ENCODE data around the gene KRTAP10-5.
"Not testable (repeated sequence)": the region's sequence is repeated elsewhere in the genome, so short reads cannot be mapped to it uniquely, and the experiment has no call there.

The KRTAP10-5 gene

DNA sequence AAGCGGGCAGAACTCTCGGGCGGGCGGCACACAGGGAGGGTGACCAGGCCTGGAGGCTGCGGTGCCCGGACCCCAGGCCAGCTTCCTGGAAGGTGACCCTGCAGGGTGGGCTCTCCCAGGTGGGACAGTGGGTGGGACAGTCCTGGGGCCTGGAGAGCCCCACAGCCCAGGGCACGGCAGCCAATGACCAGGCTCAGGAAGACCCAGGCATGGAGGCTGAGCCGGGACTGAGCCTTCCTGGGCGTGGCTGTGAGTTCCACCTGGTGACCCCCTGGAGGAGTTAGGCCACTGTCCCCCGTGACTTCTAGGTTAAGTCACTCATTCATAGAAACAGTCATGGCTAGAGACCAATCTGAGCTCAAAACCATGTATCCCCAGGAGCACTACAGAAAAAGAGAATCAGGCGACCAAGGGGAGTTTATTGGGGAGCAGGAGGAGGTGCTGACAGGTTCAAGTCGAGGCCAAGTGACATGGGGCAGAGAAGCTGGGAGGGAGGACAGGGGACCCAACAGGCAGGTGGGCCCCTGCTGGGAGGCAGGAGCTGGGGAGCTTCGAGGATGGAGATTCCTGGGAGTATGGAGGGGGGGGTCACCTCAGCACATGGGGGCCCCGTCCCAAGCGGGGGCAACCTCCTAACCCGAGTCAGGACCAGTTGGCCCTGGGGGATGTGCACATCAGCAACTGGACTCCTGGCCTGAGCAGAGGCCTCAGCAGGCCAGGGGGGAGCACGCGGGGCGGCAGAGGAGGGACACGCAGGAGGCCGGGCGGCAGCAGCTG is 1.2 kb downstream of the KRTAP10-5 start:
- DNase-seq (ENCODE audit: insufficient read length, low spot score) (no peak), FAIRE-seq (no peak)
- TF ChIP-seq POLR2AphosphoS5 (IDR thresholded peaks at IDR 0.05; ENCODE audit: low read depth, low read length), result no peak
- TF ChIP-seq POU2F2 (IDR thresholded peaks at IDR 0.05; ENCODE audit: low read depth, low read length), result no peak

DNA sequence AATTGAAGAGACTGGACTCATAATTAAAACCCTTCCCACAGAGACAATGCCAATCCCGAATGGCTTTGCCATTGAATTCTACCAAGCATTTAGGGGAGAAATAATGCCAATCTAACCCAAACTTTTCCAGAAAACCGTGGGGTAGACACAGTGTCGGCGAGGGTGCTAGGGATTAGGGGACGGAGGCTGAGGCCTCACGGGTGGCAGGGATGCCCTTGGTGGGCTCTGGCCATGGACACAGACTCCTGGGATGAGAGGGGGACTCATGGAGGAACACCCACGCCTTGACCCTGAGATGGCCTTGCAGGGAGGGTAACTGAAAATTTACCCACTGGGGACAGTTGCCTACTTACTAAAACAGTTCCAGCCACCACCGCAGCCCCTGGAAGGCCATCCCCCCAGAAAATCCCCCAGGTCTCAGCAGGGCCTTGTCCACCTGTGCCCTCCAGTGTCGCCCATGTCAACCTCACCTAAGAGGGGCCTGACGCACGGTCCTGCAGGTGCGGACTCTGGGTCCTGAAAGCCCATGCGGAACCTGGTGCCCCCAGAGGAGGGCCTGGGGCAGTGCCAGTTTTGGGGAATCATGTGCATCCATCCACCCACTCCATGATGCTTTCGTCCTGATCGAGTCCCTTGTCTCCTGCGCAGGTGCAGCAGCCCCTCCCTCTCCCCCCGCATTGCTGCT is 1.9 kb downstream of the KRTAP10-5 start:
- no peak for DNase-seq (ENCODE audit: insufficient read length, low spot score)
- TF ChIP-seq POLR2A (IDR thresholded peaks at IDR 0.05; ENCODE audit: low read depth, low read length) (no peak), SPI1 (IDR thresholded peaks at IDR 0.05; ENCODE audit: low read depth, low read length) (no peak), POLR2AphosphoS5 (IDR thresholded peaks at IDR 0.05; ENCODE audit: low read depth, low read length) (no peak), PAX5 (IDR thresholded peaks at IDR 0.05; ENCODE audit: insufficient read depth, low read length, severe bottlenecking) (no peak), POU2F2 (IDR thresholded peaks at IDR 0.05; ENCODE audit: low read depth, low read length) (no peak), TAF1 (IDR thresholded peaks at IDR 0.05; ENCODE audit: low read depth, low read length) (no peak)
- FAIRE-seq, result no peak

DNA sequence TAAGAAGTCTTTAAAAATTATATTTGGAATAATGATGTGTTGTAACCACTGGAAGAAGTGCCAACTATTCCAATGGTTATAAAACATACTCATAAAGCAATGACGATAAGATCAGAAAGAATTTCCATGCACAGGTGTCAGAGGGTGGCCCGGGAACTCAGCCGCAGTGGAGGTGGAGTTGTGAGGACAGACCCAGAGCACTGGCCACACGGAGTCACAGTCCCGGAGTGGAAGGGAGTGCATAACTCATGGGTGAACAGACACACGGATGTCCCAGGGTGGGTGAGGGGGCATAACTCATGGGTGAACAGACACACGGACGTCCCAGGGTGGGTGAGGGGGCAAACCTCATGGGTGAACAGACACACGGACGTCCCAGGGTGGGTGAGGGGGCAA is 4.4 kb downstream of the KRTAP10-5 start:
- TF ChIP-seq PAX5 (IDR thresholded peaks at IDR 0.05; ENCODE audit: insufficient read depth, low read length, severe bottlenecking), result no peak
- TF ChIP-seq TAF1 (IDR thresholded peaks at IDR 0.05; ENCODE audit: low read depth, low read length), result no peak
- TF ChIP-seq POU2F2 (IDR thresholded peaks at IDR 0.05; ENCODE audit: low read depth, low read length), result no peak
- no peak for TF ChIP-seq POLR2A (IDR thresholded peaks at IDR 0.05; ENCODE audit: low read depth, low read length)
- TF ChIP-seq POLR2AphosphoS5 (IDR thresholded peaks at IDR 0.05; ENCODE audit: low read depth, low read length), result no peak
- no peak for TF ChIP-seq SPI1 (IDR thresholded peaks at IDR 0.05; ENCODE audit: low read depth, low read length)
- no peak for DNase-seq (ENCODE audit: insufficient read length, low spot score)
- FAIRE-seq, result no peak

DNA sequence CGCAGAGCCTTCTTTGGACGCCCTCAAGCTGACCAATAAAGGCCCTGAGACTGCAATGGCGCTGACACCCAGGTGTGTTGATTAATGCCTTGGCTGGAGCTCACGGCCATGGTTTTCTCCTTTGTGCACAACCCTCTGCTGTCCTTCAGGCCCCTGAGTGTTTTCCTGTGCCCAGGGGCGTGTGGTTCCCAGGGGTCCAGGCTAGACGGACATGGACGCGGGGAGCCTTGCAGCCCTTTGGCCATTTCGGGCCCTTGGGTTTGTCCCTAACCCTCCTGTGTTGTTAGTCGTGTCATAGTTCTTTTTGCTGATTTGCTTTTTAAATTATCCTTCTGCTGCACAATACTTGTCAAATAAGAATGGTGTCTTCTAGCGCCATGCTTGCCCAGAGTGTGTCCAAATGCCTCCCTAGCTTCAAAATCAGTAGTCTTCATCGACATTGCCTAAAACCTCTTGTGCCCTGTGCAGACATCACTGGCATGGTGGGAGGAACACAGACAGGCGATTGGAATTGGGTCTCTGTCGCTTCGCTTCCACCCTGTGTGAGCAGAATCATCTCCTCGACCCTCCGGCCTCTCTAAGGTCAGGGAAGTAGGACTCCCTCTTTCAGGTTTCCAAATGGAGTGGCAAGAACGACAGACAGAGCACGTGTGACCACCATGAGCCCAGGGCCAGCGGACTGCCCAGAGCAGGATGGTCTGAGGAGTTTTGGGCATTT is 4.9 kb downstream of the KRTAP10-5 start:
- no peak for FAIRE-seq
- DNase-seq (ENCODE audit: insufficient read length, low spot score), result no peak
- no peak for TF ChIP-seq POLR2A (IDR thresholded peaks at IDR 0.05; ENCODE audit: low read depth, low read length)
- no peak for TF ChIP-seq PAX5 (IDR thresholded peaks at IDR 0.05; ENCODE audit: insufficient read depth, low read length, severe bottlenecking)
- TF ChIP-seq POU2F2 (IDR thresholded peaks at IDR 0.05; ENCODE audit: low read depth, low read length), result no peak

DNA sequence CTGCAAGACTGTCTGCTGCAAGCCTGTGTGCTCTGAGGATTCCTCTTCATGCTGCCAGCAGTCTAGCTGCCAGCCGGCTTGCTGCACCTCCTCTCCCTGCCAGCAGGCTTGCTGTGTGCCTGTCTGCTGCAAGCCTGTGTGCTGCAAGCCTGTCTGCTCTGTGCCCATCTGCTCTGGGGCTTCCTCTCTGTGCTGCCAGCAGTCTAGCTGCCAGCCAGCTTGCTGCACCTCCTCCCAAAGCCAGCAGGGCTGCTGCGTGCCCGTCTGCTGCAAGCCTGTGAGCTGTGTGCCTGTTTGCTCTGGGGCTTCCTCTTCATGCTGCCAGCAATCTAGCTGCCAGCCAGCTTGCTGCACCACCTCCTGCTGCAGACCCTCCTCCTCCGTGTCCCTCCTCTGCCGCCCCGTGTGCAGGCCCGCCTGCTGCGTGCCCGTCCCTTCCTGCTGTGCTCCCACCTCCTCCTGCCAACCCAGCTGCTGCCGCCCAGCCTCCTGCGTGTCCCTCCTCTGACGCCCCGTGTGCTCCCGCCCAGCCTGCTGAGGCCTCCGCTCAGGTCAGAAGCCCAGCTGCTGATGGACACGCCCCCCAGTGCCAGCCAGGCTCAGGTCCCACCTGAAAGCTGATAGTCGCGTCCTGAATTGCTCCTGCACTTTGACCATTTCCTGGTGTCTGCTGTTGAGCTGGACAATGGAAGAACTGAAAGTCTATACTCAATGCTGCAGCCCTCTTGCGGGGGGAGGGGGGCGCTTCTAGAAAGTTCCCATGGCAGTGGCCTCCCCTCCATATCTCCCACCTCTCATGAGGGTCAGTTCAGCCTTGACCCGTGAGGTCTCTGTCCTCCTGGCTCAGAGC is 5.7 kb downstream of the KRTAP10-5 start:
- TF ChIP-seq POU2F2 (IDR thresholded peaks at IDR 0.05; ENCODE audit: low read depth, low read length), result no peak
- no peak for TF ChIP-seq POLR2AphosphoS5 (IDR thresholded peaks at IDR 0.05; ENCODE audit: low read depth, low read length)
- TF ChIP-seq POLR2A (IDR thresholded peaks at IDR 0.05; ENCODE audit: low read depth, low read length), result no peak
- no peak for TF ChIP-seq TAF1 (IDR thresholded peaks at IDR 0.05; ENCODE audit: low read depth, low read length)
- no peak for TF ChIP-seq SPI1 (IDR thresholded peaks at IDR 0.05; ENCODE audit: low read depth, low read length)
- no peak for TF ChIP-seq PAX5 (IDR thresholded peaks at IDR 0.05; ENCODE audit: insufficient read depth, low read length, severe bottlenecking)
- FAIRE-seq (no peak), DNase-seq (ENCODE audit: insufficient read length, low spot score) (no peak)

DNA sequence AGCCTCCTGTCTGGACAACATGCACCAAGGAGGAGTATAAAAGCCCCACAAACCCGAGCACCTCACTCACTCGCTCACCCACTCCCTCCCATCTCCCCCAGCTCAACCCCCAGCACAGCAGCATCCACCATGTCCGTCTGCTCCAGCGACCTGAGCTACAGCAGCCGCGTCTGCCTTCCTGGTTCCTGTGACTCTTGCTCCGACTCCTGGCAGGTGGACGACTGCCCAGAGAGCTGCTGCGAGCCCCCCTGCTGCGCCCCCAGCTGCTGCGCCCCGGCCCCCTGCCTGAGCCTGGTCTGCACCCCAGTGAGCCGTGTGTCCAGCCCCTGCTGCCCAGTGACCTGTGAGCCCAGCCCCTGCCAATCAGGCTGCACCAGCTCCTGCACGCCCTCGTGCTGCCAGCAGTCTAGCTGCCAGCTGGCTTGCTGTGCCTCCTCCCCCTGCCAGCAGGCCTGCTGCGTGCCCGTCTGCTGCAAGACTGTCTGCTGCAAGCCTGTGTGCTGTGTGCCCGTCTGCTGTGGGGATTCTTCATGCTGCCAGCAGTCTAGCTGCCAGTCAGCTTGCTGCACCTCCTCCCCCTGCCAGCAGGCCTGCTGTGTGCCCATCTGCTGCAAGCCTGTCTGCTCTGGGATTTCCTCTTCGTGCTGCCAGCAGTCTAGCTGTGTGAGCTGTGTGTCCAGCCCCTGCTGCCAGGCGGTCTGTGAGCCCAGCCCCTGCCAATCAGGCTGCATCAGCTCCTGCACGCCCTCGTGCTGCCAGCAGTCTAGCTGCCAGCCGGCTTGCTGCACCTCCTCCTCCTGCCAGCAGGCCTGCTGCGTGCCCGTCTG is 6.6 kb downstream of the KRTAP10-5 start, which contains the start of gene KRTAP10-4:
TSS of gene KRTAP10-4 (plus strand) at position 100 of the 827 bp plus-strand sequence. CDS start at position 130, 30 bp downstream.
- not testable (repeated sequence) for DNase-seq (ENCODE audit: insufficient read length, low spot score); FAIRE-seq

DNA sequence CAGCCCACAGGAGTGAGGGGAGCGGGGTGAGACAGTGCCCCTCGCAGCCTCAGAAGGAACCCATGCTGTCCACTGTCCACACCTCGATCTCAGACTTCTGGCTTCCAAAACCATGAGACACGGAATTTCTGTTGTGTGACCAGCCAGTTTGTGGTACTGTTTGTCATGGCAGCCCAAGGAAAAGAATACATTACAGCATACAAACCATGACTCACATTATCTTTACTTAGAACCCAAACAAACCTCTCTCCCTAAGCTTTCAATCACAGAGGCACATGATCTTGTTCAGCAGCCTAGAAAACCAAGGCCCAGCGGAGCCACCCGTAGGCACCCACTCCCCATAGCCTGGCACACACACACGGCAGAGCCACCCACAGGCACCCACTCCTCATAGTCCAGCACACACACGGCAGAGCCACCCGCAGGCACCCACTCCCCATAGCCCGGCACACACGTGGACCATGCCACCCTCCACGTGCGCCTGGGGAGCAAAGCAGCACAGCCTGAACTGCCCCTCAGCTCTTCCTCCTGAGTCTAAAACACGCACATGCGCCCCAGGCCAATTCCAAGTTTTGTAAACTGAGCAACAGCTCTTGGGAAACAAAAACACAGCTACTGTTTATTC is 7.3 kb downstream of the KRTAP10-5 start:
- no peak for FAIRE-seq
- no peak for DNase-seq (ENCODE audit: insufficient read length, low spot score)
- TF ChIP-seq POU2F2 (IDR thresholded peaks at IDR 0.05; ENCODE audit: low read depth, low read length) (no peak), SPI1 (IDR thresholded peaks at IDR 0.05; ENCODE audit: low read depth, low read length) (no peak), POLR2AphosphoS5 (IDR thresholded peaks at IDR 0.05; ENCODE audit: low read depth, low read length) (no peak), TAF1 (IDR thresholded peaks at IDR 0.05; ENCODE audit: low read depth, low read length) (no peak), PAX5 (IDR thresholded peaks at IDR 0.05; ENCODE audit: insufficient read depth, low read length, severe bottlenecking) (no peak), POLR2A (IDR thresholded peaks at IDR 0.05; ENCODE audit: low read depth, low read length) (no peak)

Data from GM12891 (cell line).